Colonic mucosa (tissue), 4 donors: ENCODE data around the gene JAG2. TPM values are rescaled to one million over a fixed set of nuclear protein-coding genes. Genes with fewer than 3 reads are reported as not detected.

ENCODE experiments used
- DNase-seq: peaks from one replicate; pipeline ENCODE4 v3.0.0-alpha.2; 2020
- H3K27ac ChIP-seq: fragments of 200-600 bp; one replicate; pipeline ENCODE4 v1.8.0; 2021
- H3K27me3 ChIP-seq: fragments of 200-600 bp; one replicate; pipeline ENCODE4 v1.8.0; 2021
- H3K36me3 ChIP-seq: fragments of 200-600 bp; one replicate; pipeline ENCODE4 v1.8.0; 2021
- H3K4me1 ChIP-seq: fragments of 200-600 bp; one replicate; pipeline ENCODE4 v1.8.0; 2021; ENCODE audit warnings: mild to moderate bottlenecking
- H3K4me3 ChIP-seq: fragments of 200-600 bp; one replicate; pipeline ENCODE4 v1.8.0; 2021
- H3K9ac ChIP-seq, 2 donors: one replicate each; pipeline ENCODE4 v1.7.0; 2013; ENCODE audit warnings: control low read depth in 2 of 2, low read depth in 2 of 2, low read length in 2 of 2
- H3K9me3 ChIP-seq: fragments of 200-600 bp; one replicate; pipeline ENCODE4 v1.8.0; 2021
- intact Hi-C: fragments of 100-400 bp; cut with DNase I; formaldehyde crosslinking; loops from one replicate; pipeline ENCODE4 v1.14.1; 2022
- total RNA-seq, 2 donors: library from RNA; stranded (reverse); fragmentation: NEBNext Ultra II Directional in 1 of 2; extraction: Animal tissue kit (Norgen Biotek cat#: 25700) in 1 of 2; gene quantifications; one replicate each; pipeline ENCODE4 v1.2.1, GENCODE V29; 2021
- TF ChIP-seq, protein P1 (sequence below): fragments of 200-600 bp; IDR thresholded peaks from one replicate; pipeline ENCODE4 v1.8.0; 2022; ENCODE audit warnings: antibody characterized with exemption, mild to moderate bottlenecking
- donor health status: healthy.
- donor health status: DM: no; HTN: no; CAD: no.
- donor health status: DM: no; HTN: no; CAD: no.

JAG2 gene
- total RNA-seq, 2 donors from 2014 or later: 8.2 to 11.0 TPM

GRCh38 chr14:105195051-105195450 lies 26.5 kb upstream of the JAG2 start:
- no peaks in the 10 kb centered on the region for H3K9me3 ChIP-seq
- H3K4me1 ChIP-seq: no peaks in the 10 kb centered on the region
- DNase-seq: no peak
- peaks cover 32% of the 10 kb centered on the region for H3K27me3 ChIP-seq
- TF ChIP-seq, protein P1, sequence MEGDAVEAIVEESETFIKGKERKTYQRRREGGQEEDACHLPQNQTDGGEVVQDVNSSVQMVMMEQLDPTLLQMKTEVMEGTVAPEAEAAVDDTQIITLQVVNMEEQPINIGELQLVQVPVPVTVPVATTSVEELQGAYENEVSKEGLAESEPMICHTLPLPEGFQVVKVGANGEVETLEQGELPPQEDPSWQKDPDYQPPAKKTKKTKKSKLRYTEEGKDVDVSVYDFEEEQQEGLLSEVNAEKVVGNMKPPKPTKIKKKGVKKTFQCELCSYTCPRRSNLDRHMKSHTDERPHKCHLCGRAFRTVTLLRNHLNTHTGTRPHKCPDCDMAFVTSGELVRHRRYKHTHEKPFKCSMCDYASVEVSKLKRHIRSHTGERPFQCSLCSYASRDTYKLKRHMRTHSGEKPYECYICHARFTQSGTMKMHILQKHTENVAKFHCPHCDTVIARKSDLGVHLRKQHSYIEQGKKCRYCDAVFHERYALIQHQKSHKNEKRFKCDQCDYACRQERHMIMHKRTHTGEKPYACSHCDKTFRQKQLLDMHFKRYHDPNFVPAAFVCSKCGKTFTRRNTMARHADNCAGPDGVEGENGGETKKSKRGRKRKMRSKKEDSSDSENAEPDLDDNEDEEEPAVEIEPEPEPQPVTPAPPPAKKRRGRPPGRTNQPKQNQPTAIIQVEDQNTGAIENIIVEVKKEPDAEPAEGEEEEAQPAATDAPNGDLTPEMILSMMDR: no peak
- H3K9ac ChIP-seq: no peak overlapping the region
- H3K36me3 ChIP-seq: no peaks in the 10 kb centered on the region
- H3K4me3 ChIP-seq: no peak overlapping the region
- no peak overlapping the region for H3K27ac ChIP-seq
- intact Hi-C loops: no loop called here

- H3K4me1 ChIP-seq: no peaks in the 10 kb centered on the region
- H3K27ac ChIP-seq: no peak overlapping the region
- no peak overlapping the region for H3K9ac ChIP-seq
- no peaks in the 10 kb centered on the region for H3K36me3 ChIP-seq
- TF ChIP-seq, protein P1: no peak
- no peaks in the 10 kb centered on the region for H3K9me3 ChIP-seq
- no peak for DNase-seq
- H3K4me3 ChIP-seq: no peak overlapping the region
- intact Hi-C loops: no loop called here
- H3K27me3 ChIP-seq: peaks cover 30% of the 10 kb centered on the region
Measured at GRCh38 chr14:105193916-105194782, 25.6 kb upstream of the JAG2 start.

DNA sequence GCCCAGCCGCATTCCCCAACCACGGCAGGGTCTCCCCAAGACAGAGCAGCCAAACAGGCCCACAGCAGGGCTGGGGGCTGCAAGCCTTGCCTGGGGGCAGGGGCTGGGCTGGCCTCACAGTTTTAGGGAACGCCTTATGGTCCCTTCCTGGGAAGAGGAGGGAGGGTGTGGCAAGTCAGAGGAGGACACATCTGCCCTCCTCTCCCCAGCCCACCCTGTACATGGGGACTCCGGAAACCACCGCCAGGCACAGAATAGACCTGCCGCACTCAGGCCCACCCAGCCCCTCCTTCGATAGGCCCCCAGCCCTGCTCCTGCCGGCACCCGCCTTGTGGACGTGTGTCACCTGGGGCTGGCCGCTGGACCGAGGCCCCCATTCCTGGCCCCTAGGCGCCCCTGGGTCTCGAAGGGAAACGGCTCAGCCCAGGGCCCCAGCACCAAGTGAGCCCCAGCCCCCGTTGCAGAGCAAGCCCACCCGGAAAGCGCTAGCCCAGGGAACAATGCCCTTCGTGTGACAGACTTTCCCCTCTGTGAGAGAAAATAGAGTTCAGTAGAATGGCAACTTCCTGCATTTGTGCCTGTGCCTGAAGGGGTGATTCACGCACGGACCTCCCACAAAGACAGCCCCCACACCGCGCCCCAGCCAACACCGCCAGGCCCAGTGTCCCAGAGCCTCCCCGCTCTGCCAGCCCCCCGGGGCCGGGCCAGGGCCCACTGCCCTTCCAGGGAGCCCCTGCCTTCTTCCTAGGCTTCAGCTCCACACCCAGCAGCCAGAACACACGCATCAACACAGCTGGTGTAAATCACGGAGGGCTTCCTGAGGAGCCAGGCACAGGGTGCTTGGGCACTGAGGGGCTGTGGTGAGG lies 24.5 kb upstream of the JAG2 start:
- no peak for DNase-seq
- no peaks in the 10 kb centered on the region for H3K36me3 ChIP-seq
- H3K9ac ChIP-seq: no peak overlapping the region
- no peaks in the 10 kb centered on the region for H3K4me1 ChIP-seq
- intact Hi-C loops: no loop called here
- no peaks in the 10 kb centered on the region for H3K9me3 ChIP-seq
- TF ChIP-seq, protein P1: no peak
- H3K4me3 ChIP-seq: no peak overlapping the region
- peaks cover 26% of the 10 kb centered on the region for H3K27me3 ChIP-seq
- no peak overlapping the region for H3K27ac ChIP-seq

DNA sequence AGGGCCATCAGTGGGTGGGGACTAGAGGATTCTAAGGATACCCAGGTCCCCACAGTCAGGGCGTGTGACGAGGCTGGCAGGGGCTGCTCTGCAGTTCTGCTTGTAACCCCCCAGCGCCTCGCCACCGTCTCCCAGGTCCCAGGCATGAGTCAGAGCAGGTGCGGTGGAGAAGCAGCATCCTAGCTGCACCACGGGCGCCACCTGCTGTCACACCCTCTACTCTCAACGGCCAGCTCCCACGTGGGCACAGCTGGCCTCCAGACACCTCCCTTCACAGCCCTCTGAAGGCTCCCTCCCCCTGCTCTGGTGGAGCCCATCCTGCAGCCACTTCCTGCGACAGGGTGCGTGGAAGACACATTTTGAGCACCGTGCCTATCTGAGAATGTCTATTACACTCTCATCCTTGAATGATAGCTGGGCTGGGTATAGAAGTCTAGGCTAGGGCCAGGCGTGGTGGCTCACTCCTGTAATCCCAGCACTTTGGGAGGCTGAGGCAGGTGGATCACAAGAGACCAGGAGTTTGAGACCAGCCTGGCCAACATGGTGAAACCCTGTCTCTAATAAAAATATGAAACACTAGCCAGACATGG lies 19.5 kb upstream of the JAG2 start:
- no peaks in the 10 kb centered on the region for H3K4me1 ChIP-seq
- intact Hi-C loops: no loop called here
- H3K27me3 ChIP-seq: no peaks in the 10 kb centered on the region

DNA sequence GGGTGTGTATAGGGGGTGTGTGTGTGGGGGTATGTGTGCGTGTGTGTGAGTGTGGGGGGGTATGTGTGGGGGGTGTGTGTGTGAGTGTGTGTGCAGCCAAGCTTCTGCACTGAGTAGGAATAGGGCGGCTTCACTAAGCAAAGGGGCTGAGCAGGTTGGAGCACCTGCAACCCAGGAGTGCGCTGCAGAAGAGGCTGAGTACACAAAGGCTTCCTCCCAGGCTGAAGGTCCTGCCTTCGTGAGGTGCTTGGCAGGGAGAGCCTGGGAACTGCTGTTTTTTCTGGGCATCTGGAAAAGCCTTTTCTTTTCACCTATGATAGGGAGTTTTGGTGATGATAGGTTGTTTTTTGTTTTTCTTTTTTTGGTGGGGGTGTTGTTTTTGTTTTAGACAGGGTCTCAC lies 18.5 kb upstream of the JAG2 start:
- Histone ChIP-seq H3K9me3 (no peaks in the 10 kb centered on the region), H3K27me3 (no peaks in the 10 kb centered on the region), H3K4me3 (no peak overlapping the region), H3K4me1 (no peaks in the 10 kb centered on the region), H3K27ac (no peak overlapping the region), H3K36me3 (no peaks in the 10 kb centered on the region), H3K9ac (no peak overlapping the region)
- TF ChIP-seq, protein P1: no peak
- intact Hi-C loops: no loop called here
- no peak for DNase-seq

More for the DNA sequence above, 19.5 kb upstream of the JAG2 start:
- TF ChIP-seq, protein P1: no peak
- Histone ChIP-seq H3K9ac (no peak overlapping the region), H3K9me3 (no peaks in the 10 kb centered on the region), H3K27ac (no peak overlapping the region), H3K4me3 (no peak overlapping the region), H3K36me3 (no peaks in the 10 kb centered on the region)
- peak; percentile 71 for DNase-seq
